NCI-H2029 (cell line): Measurements from ENCODE around the gene KLHL14.

Experiments used
- DNase-seq: peaks from one replicate; lab custom pipeline; 2025; lab: John Stamatoyannopoulos, UW

KLHL14 gene

GRCh38 chr18:32634876-32635431 is 137.9 kb downstream of the KLHL14 start:
- DNase-seq, result no peak

- no peak for DNase-seq
Observed at GRCh38 chr18:32629981-32630700, 142.7 kb downstream of the KLHL14 start.

GRCh38 chr18:32629292-32629691 is 143.5 kb downstream of the KLHL14 start:
- DNase-seq, result no peak

- DNase-seq, result no peak
Observed at GRCh38 chr18:32624182-32624723, 148.6 kb downstream of the KLHL14 start.

GRCh38 chr18:32623563-32623962 is 149.3 kb downstream of the KLHL14 start:
- DNase-seq, result no peak
